Activated T-helper 1 cell treated with anti-CD3 and anti-CD28 coated beads, Interleukin-12 subunit alpha, Interleukin-12 subunit beta, Interleukin-2, Interleukin-4 antibody, amounts not matched to agents 30 ng/mL and 10 ng/mL and 1 ng/mL, durations not matched to agents 14 hours and 24 hours and 36 hours (primary cell): ENCODE results near the gene TRIO. TPM values are rescaled to one million over a fixed set of nuclear protein-coding genes. Genes with fewer than 3 reads are reported as not detected.
A peak's percentile ranks its signal among the peaks of the same experiment; 100 is the strongest.

Experiments
- DNase-seq: peaks from one replicate; pipeline ENCODE4 v3.0.0; 2021; ENCODE audit warnings: low spot score
- H3K27ac Mint-ChIP-seq: one replicate; pipeline ENCODE4 v1.8.0; 2021; ENCODE audit warnings: mild to moderate bottlenecking, mixed read lengths
- H3K27me3 Mint-ChIP-seq: one replicate; pipeline ENCODE4 v1.8.0; 2022; ENCODE audit warnings: mild to moderate bottlenecking, moderate library complexity, mixed read lengths; ENCODE audit not compliant: insufficient read depth
- H3K36me3 Mint-ChIP-seq: one replicate; pipeline ENCODE4 v1.8.0; 2021; ENCODE audit warnings: low read depth, mixed read lengths
- H3K4me1 Mint-ChIP-seq: one replicate; pipeline ENCODE4 v1.8.0; 2021; ENCODE audit warnings: low read depth, mixed read lengths
- H3K4me3 Mint-ChIP-seq: one replicate; pipeline ENCODE4 v1.8.0; 2021; ENCODE audit warnings: mild to moderate bottlenecking, moderate library complexity, mixed read lengths
- H3K9me3 Mint-ChIP-seq: one replicate; pipeline ENCODE4 v1.8.0; 2021; ENCODE audit warnings: mixed read lengths
- intact Hi-C: fragments of 100-400 bp; cut with micrococcal nuclease; formaldehyde crosslinking; loops from one replicate; pipeline ENCODE4 v1.15.1; 2024
- total RNA-seq: library from RNA; stranded (reverse); gene quantifications from 2 replicates; pipeline ENCODE4 v1.2.3, GENCODE V29; 2022

The TRIO gene
- total RNA-seq, 1 donor from 2014 or later: 11.4 TPM

GRCh38 chr5:14417792-14418765 is 274.9 kb downstream of the TRIO start:
- peaks cover 4% of the 10 kb centered on the region for H3K27me3 Mint-ChIP-seq
- H3K36me3 Mint-ChIP-seq: peaks cover 5% of the 10 kb centered on the region
- H3K4me3 Mint-ChIP-seq: no peak overlapping the region
- no peak overlapping the region for H3K27ac Mint-ChIP-seq
- H3K4me1 Mint-ChIP-seq: peaks cover 48% of the 10 kb centered on the region
- no peak for DNase-seq
- no peaks in the 10 kb centered on the region for H3K9me3 Mint-ChIP-seq
- intact Hi-C loops: loop anchor here (5.0 kb wide), 1 partner anchor 454 kb away; the partner anchor contains the start of gene ANKH

GRCh38 chr5:14419686-14420085 is 276.5 kb downstream of the TRIO start:
- Mint-ChIP-seq H3K9me3 (no peaks in the 10 kb centered on the region), H3K4me1 (peaks cover 40% of the 10 kb centered on the region), H3K4me3 (no peak overlapping the region), H3K27ac (no peak overlapping the region), H3K36me3 (peaks cover 3% of the 10 kb centered on the region), H3K27me3 (peaks cover 4% of the 10 kb centered on the region)
- no peak for DNase-seq
- intact Hi-C loops: loop anchor here (5.0 kb wide), 1 partner anchor 453 kb away; the partner anchor contains the start of gene ANKH

GRCh38 chr5:14420101-14420811 is 277.1 kb downstream of the TRIO start:
- peaks cover 40% of the 10 kb centered on the region for H3K4me1 Mint-ChIP-seq
- DNase-seq: no peak

GRCh38 chr5:14421851-14422250 is 278.7 kb downstream of the TRIO start:
- DNase-seq: no peak
- H3K27me3 Mint-ChIP-seq: peaks cover 4% of the 10 kb centered on the region
- no peak overlapping the region for H3K4me3 Mint-ChIP-seq
- H3K36me3 Mint-ChIP-seq: peaks cover 2% of the 10 kb centered on the region
- intact Hi-C loops: no loop called here
- no peak overlapping the region for H3K27ac Mint-ChIP-seq
- H3K9me3 Mint-ChIP-seq: no peaks in the 10 kb centered on the region
- H3K4me1 Mint-ChIP-seq: peaks cover 30% of the 10 kb centered on the region

More at GRCh38 chr5:14420101-14420811, 277.1 kb downstream of the TRIO start:
- peaks cover 2% of the 10 kb centered on the region for H3K36me3 Mint-ChIP-seq
- H3K27me3 Mint-ChIP-seq: peaks cover 4% of the 10 kb centered on the region
- no peak overlapping the region for H3K4me3 Mint-ChIP-seq
- no peaks in the 10 kb centered on the region for H3K9me3 Mint-ChIP-seq
- H3K27ac Mint-ChIP-seq: no peak overlapping the region
- intact Hi-C loops: no loop called here

GRCh38 chr5:14424011-14424685 is 281.0 kb downstream of the TRIO start:
- no peaks in the 10 kb centered on the region for H3K36me3 Mint-ChIP-seq
- H3K27ac Mint-ChIP-seq: peak overlapping the region; percentile 66
- no peaks in the 10 kb centered on the region for H3K27me3 Mint-ChIP-seq
- no peak for DNase-seq
- intact Hi-C loops: loop anchor here (1.0 kb wide), 2 partner anchors 9 to 13 kb away; no protein-coding TSS in a partner anchor
- no peak overlapping the region for H3K4me3 Mint-ChIP-seq
- H3K4me1 Mint-ChIP-seq: peaks cover 23% of the 10 kb centered on the region
- no peaks in the 10 kb centered on the region for H3K9me3 Mint-ChIP-seq

- Mint-ChIP-seq H3K36me3 (no peaks in the 10 kb centered on the region), H3K27me3 (no peaks in the 10 kb centered on the region), H3K4me1 (peaks cover 23% of the 10 kb centered on the region), H3K4me3 (no peak overlapping the region), H3K9me3 (no peaks in the 10 kb centered on the region), H3K27ac (no peak overlapping the region)
- DNase-seq: no peak
- intact Hi-C loops: no loop called here
Observed at GRCh38 chr5:14425559-14425958, 282.4 kb downstream of the TRIO start.

GRCh38 chr5:14426521-14426920 is 283.4 kb downstream of the TRIO start:
- DNase-seq: no peak
- no peaks in the 10 kb centered on the region for H3K36me3 Mint-ChIP-seq
- no peaks in the 10 kb centered on the region for H3K9me3 Mint-ChIP-seq
- intact Hi-C loops: no loop called here
- no peak overlapping the region for H3K27ac Mint-ChIP-seq
- H3K27me3 Mint-ChIP-seq: no peaks in the 10 kb centered on the region
- H3K4me1 Mint-ChIP-seq: peaks cover 23% of the 10 kb centered on the region
- H3K4me3 Mint-ChIP-seq: no peak overlapping the region

- no peaks in the 10 kb centered on the region for H3K9me3 Mint-ChIP-seq
- H3K4me3 Mint-ChIP-seq: no peak overlapping the region
- DNase-seq: no peak
- intact Hi-C loops: no loop called here
- H3K4me1 Mint-ChIP-seq: peaks cover 23% of the 10 kb centered on the region
- no peaks in the 10 kb centered on the region for H3K27me3 Mint-ChIP-seq
- no peak overlapping the region for H3K27ac Mint-ChIP-seq
- no peaks in the 10 kb centered on the region for H3K36me3 Mint-ChIP-seq
Observed at GRCh38 chr5:14428302-14429081, 285.4 kb downstream of the TRIO start.

GRCh38 chr5:14429101-14430050 is 286.2 kb downstream of the TRIO start:
- Mint-ChIP-seq H3K27me3 (no peaks in the 10 kb centered on the region), H3K4me1 (peaks cover 18% of the 10 kb centered on the region), H3K9me3 (no peaks in the 10 kb centered on the region), H3K27ac (no peak overlapping the region), H3K4me3 (no peak overlapping the region), H3K36me3 (no peaks in the 10 kb centered on the region)
- DNase-seq: no peak
- intact Hi-C loops: no loop called here

GRCh38 chr5:14431534-14431933 is 288.4 kb downstream of the TRIO start:
- H3K27ac Mint-ChIP-seq: no peak overlapping the region
- intact Hi-C loops: no loop called here
- peaks cover 6% of the 10 kb centered on the region for H3K4me1 Mint-ChIP-seq
- H3K4me3 Mint-ChIP-seq: no peak overlapping the region
- H3K27me3 Mint-ChIP-seq: peaks cover 4% of the 10 kb centered on the region
- no peaks in the 10 kb centered on the region for H3K36me3 Mint-ChIP-seq
- no peaks in the 10 kb centered on the region for H3K9me3 Mint-ChIP-seq
- no peak for DNase-seq

GRCh38 chr5:14432931-14433589 is 289.9 kb downstream of the TRIO start:
- intact Hi-C loops: no loop called here

More at GRCh38 chr5:14432931-14433589, 289.9 kb downstream of the TRIO start:
- Mint-ChIP-seq H3K4me3 (no peak overlapping the region), H3K4me1 (peaks cover 14% of the 10 kb centered on the region), H3K36me3 (peaks cover under 1% of the 10 kb centered on the region), H3K27ac (no peak overlapping the region), H3K27me3 (peaks cover 4% of the 10 kb centered on the region), H3K9me3 (no peaks in the 10 kb centered on the region)
- DNase-seq: no peak
